Stimulated activated CD8-positive, alpha-beta memory T cell treated with anti-CD3 and anti-CD28 coated beads, Interleukin-12 subunit alpha, Interleukin-12 subunit beta, amount 100 ng/mL, for 4 hours (primary cell): ENCODE results near the gene SMG7.

Experiments used
- DNase-seq: peaks from one replicate; pipeline ENCODE4 v3.0.0-alpha.2; 2020; ENCODE audit warnings: low read depth

SMG7 gene

DNA sequence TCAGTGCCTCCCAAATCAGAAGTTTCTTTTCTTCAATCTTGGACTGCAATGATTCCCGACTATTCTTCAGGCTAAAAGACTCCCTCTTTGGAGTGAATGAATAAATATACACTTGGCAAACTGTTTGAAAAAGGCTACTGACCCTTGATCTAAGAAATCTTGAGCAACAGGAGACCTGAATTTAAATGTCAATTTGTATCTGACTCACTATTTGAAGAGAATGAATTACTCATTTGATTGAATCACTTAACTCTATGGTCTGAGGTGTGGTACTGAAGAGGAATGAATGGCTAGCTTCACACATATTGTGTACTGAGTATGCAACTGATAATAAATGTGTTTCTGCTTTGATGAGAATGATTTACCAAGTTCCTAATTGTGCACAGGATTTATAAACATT is 4.6 kb upstream of the SMG7 start:
- no peak for DNase-seq

DNA sequence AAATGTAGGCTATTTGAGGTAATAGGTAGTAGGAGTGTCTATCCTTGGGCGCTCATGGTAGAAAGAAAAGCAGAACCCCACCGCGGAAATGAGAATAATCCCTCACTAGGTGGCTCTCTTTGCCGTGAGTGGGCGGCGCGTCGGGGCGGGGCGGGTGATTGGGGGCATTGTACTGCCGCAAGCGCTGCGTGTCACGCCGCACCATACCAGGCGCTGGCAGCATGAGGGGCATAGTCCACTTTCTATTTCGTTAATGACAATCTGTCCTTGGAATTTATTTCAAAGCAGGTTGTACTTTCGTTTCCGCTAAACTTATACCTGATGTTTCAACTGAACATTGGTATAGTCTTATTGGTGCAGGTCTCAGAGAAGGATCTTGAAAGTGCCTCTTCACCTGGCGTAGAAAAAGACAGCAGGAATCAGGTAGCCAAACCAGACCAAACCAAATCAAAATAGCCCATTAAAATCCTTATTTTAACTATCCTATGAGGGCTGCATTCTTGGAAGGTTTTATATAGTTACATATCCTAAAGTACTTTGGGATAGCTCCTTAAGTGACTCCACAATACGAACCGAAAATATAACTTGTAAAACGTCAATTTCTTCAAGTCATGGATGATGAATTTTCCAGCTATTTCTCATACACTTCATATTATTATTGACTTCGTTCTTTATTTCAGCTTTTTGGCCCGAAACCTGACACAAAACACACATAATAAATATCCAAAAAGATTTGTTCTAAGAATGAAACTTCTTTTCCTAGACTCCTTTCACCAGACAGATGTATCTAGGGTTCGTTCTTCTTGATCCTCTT is 1.9 kb upstream of the SMG7 start:
- peak; percentile 87 for DNase-seq

DNA sequence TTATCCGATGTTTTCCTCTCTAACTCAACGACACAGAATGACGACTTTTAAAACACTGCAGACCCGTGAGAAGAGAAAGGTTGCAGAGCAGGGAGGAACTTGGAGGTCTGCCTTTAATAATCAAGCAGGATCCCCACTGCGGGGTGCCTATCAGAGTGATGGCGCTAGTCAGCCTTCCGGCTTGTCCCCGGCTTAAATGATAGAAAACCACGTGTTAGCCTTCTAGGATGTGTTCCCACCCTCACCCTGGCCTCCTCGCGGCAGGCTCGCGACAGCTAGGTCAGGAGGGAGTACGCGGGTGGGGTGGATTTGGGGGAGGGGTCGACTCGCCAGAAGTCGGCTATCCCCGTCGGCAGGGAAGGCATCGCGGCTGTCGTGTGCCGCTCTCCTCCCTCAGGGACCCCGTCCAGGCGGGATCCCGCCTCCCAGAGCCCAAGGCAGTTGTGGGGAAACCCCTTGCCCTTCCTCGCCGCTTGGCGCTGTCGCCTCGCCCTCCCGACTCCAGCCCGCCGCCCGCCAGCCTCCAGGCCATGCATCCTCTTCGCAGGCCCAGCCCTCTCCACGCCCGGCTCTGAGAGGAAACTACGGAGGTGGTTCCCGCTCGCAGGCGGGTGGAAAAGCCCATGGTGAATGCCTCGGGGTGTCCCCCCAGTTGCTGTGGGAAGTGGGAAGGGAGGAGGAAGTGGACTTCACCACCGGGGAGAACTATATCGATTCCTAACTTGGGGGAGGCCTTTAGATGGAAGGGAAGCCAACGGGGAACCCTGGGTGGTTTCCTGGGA is 1.1 kb upstream of the SMG7 start:
- peak; percentile 56 for DNase-seq

DNA sequence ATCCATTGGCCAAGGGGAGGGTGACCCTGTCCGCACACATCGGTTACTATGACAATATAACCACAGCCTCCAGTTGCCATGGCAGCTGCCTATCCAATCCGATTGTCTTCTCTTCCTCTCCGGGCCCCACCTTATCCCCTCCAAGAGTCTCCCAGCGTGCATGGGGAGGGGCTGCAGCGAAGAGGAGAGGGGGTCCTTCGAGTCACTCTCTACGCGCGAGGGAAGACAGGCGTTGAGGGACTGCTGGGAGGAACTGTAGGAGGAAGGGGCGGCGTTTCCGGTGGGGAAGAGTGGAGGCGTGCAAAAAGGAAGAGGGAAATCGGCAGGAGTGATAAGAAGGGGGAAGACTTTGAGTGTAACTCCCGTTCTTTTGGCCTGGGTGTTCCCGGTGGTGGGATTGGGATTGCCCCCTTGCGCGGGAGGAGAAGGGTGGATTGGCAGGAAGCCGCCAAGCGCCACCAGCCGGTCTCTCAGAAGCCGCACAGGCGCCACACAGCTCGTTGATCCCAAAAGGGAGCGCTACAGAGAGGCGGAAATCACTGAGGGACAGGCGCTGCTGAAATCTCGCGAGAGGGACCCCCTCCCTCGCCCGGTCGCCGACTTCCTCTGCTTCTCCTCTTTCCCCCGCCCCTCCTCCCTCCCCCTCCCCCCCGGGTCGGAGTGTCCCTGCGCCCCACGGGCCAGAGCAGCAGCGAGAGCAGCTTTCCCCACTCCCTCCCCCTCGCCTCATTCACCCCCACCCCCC is 384 bp upstream of the SMG7 start:
- peak; percentile 96 for DNase-seq

DNA sequence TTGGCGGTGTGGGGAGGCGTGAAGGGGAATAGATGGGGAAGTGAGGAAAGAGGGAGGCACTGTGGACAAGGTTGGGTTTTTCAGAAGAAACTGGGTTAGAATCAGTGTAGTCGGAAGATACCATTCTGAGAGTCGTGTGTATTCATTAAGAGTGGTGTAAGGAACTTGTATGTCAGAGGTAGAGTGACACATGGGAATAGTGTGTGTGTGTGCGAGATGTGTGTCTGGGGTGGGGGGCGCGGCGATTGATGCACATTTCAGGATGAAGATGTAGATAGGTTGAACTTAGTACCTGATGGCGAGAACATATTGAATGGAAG is 878 bp downstream of the SMG7 start:
- DNase-seq = no peak

DNA sequence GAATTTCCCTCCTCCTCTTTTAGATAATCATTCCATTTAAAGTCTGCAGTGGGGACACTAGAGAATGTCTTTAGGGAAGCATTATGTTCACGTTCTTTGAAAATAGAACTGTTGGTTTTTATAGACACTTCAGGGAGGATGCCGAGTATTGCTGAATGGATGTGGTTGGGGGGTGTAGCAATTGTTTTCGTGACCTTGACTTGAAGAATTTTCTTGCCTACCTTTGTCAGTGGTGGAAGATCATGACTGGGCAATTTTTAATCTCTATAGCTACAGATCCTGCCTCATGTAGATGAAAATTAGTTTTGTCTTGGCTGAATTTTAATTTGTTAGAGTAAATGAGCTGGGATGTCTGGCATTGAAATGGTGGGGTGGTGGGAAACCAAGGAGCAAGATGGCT is 3.8 kb downstream of the SMG7 start:
- no peak for DNase-seq

DNA sequence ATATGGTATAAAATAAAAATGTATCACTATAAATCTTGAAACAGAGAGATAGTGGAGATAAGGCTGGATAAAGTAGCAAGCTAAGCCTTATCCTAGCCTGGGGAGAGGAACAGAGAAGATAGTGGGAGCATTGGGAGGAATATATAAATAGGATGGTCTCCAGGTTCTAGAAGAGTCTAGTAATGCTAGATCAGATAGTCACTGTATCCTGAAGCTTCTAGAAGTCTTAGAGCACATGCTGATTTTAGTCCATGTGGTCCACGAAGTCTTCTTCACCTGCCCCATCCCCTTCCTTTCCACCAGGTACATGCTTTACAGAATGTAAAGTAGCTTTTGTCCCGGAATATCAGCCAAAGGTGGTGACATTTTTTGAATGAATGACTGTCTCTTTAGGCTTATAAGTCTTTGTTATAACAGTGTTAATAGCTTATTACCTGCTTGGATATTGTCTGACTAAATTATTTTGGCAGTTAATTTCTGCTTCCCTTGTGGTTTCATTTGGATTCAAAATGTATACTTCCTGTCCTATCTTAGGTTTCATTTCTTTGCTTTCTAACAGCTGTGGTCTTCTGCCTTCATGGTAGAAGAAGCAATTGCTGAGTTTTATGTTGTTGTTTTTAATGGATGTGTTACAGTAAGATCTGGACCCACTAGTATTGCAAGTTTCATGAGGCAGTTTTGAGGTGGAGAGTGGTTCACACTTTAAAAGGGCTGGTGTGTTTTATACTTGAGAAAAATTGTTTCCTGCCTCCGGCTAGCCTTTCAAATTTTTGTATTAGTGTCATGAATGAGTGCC is 5.9 kb downstream of the SMG7 start:
- no peak for DNase-seq

DNA sequence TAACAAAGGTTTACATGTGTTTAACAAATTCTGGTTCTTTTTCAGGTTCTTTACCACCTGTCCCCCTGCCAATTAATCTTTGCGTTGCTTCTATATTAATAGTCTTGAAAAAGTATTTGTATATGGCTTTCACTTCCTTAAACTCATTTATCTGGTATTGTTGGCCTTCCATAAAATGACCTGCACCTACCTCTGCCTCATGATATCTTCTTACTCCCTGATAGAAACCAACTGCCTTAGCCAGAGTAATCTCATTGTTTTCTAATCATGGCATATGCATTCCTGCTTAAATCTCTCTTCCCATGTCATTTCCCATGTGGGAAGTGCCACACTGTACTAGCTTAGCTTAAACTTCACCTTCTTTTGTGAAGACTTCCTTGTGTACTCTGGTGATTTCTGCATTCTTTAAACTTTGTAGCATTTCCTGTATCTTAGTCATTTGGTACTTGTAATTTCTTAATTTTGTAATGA is 8.7 kb downstream of the SMG7 start:
- no peak for DNase-seq

DNA sequence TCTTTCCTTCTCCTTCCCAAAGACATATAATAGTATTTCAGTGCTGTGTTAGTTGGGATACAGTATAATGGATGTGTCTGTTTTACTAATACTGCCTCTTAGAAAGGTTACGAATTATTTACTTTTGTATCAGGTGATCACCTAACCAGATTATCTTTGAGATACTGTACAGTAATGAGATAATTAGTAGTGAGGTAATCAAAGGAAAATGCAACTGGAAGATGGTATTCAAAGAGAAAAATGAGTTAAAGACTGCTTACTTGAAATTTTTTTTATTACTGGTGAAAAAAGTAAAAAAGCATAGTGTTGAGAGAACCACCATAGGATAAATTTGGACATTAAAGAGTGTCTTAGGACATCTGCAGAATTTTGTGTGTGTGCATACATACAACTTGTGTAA is 10.9 kb downstream of the SMG7 start:
- DNase-seq = no peak

DNA sequence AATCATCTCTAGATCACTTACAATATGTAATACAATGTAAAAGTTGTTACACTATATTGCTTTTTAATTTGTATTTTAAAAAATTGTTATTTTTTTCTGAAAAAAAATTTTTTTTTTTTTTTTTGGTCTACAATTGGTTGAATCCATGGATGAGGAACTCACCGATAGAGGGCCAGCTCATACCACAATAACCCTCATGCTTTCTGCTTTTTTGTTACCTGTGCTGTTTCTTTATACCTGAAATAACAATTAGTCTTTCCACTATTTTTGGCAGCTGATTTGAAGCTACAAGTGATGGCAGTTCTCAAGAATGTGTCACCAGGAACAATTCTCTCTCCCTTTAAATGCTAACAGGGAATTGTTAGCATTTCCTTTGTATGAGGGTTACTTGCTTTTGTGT is 12.0 kb downstream of the SMG7 start:
- DNase-seq = no peak

DNA sequence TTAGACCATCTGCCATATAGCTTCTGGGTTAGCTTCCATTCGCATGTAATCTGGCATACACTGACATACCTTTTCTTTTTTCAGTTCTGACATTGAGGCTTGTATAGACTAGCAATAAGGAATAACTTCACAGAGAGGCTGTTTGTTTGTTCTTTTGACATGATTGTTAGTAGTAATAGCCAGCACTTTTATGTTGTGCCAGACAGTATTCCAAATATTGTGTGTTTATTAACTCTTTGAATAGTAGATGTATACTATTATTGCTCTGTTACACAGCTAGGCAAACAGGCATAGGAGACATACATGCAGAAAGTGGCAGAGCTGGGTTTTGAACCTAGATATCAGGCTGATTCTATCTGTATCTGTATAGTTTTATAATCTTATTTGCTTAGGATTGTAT is 12.6 kb downstream of the SMG7 start:
- DNase-seq = no peak

DNA sequence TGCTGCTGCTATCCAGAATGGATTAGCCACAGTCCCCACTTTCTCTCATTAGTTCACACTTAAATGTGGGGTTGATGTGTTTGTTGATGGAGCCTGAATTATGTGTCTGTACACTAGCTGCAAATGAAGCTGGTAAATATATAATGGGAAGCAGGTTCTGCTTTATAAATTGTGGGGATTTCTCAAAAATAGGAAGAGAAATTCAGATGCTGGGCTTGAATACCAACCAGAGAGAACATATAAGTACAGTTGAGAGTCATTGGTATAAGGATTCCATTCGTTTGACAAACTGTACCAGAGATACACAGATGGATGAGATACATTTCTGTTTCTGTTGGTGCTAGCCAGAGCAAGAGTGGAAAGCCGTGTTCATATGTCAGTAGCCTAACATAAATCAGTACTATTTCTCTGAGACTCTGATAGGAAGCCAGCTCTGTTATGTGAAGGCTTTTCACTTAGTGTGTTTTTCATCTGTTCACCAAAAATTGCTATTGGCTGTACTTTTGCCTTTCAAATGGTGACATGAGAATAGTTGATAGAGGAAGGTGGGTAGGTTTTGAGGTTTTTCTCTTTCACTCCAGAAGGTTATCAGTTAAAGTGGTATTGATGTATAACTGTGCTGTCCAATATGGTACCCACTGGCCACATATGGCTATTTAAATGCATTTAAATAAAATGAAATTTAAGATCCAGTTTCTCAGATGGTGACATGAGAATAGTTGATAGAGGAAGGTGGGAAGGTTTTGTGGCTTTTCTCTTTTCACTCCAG is 15.6 kb downstream of the SMG7 start:
- DNase-seq = no peak

DNA sequence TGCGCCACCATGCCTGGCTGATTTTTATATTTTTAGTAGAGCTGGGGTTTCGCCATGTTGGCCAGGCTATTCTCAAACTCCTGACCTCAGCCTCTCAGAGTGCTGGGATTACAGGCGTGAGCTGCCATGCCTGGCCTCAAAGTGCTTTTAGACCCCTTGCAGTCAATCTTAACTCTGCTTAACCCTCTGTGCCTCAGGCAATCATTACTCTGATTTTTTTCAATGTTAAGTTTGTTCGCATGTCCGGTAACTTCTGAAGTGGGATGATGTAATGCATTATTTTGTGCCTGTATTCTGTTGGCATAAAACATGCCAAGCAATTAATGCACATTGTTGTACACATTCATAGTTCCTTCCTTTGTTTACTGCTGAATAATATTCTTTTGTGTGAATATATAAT is 18.6 kb downstream of the SMG7 start:
- no peak for DNase-seq

DNA sequence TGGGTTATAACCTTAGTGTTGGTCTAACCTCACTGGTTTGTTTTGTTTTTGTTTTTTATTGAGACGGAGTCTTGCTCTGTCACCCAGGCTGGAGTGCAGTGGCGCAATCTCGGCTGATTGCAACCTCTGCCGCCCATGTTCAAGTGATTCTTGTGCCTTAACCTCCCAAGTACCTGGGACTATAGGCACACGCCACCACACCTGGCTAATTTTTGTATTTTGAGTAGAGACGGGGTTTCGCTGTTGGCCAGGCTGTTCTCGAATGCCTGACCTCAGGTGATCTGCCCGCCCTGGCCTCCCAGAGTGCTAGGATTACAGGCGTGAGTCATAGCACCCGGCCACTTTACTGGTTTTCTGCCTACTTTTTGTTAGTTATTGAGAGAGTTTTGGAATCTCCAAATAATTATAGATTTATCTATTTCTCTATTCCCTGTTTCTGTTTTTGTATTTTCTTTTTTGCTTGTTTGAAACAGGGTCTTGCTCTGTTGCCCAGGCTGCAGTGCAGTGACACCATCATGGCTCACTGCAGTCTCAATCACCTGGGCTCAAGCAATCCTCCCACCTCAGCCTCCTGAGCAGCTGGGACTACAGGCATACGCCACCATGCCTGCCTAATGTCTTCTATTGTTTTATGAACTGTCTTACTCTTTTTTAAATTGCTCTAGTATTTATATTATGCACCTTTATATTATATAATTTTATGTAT is 21.4 kb downstream of the SMG7 start:
- no peak for DNase-seq

DNA sequence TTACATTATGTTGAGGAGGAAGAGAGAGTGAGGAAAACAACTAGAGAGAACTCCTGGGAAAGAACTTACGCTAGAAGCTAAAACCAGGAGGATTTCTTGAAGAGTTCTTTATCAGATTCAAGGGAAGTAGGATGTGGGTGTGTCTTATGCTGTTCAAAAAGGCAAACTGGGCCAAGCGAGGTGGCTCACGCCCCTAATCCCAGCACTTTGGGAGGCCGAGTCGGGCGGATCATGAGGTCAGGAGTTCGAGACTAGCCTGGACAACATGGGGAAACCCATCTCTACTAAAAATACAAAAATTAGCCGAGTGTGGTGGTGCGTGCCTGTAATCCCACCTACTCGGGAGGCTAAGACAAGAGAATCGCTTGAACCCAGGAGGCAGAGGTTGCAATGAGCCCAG is 23.1 kb downstream of the SMG7 start:
- no peak for DNase-seq

DNA sequence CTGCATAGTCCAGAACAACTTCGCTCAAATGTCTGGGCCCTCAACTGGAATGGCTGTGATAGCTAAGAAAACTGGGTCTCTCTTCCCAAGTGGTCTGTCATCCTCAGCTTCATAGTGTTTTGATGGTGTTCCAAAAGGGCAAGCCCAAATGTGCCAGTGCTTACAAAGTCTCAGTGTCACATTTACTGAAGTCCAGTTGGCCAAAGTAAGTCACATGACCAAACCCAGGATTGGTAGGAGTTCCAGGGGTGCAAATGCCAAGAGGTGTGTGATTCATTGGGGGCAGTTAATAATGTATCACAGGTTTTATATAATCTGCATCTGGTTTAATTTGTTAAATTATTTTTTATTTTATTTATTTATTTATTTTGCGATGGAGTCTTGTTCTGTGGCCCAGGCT is 24.9 kb downstream of the SMG7 start:
- no peak for DNase-seq

DNA sequence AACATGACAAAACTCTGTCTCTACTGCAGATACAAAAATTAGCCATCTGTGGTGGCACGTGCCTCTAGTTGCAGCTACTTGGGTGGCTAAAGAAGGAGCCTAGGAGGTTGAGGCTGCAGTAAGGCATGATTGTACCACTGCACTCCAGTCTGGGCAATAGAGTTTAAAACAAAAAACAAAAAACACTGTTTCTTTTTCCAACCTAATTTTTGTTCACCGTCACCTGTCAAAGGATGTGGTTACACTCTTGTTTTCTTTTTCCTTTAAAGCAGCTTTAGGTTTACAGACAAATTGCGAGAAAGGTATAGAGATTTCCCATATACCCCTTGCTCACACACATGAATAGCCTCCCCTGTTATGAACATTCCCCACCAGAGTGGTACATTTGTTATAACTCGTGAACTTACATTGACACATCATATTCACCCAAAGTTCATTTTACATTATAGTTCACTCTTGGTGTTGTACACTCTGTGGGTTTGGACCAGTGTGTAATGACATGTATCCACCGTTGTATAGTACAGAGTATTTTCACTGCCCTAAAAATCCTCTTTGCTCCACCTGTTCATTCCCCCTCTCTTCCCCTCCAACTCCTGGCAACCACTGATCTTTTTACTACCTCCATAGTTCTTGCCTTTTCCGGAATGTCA is 26.2 kb downstream of the SMG7 start:
- no peak for DNase-seq

DNA sequence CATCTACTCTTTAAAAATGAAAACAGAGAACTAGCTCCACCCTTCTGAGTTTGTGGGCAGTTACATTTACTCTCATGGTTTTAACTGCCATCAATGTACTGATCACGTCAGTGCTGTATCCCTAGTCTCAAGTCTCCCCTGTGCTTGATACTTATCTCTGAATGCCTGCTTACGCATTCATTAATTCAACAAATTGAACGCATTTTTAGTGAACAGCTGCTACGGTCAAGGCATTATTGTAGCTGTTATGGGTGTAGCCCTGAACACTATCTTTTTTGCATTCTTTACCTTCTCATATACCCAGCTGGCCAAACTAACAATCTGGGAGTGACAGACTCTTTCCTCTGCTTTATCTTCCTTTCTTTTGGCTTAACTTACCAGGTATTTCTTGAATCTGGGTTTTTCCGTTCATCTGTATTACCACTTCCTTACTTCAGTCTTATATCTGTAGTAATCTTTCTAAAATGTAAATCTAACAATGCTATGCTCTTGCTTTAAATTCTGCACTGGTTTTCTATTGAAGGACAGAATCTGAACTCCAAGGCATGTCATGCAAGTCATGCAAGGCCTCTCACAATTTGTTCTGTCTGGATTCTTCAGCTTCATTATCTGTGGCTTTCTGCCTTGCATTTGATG is 33.3 kb downstream of the SMG7 start:
- no peak for DNase-seq

DNA sequence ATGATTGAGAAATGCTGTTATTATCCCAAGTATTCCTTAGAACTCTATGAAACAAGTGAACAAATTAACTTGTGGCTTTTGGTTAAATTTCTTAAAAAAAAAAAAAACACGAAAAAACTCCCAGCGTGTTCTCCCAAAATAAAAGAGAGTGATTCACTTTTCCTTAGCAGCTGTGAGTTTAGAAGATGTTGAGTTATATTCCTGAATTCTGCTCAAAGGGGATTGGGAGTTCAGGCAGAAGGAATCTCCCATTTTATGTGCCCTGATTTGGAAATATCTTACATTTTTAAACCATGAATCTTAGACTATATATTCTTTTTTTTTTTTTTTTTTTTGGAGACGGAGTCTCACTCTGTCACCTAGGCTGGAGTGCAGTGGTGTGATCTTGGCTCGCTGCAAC is 34.3 kb downstream of the SMG7 start:
- no peak for DNase-seq

DNA sequence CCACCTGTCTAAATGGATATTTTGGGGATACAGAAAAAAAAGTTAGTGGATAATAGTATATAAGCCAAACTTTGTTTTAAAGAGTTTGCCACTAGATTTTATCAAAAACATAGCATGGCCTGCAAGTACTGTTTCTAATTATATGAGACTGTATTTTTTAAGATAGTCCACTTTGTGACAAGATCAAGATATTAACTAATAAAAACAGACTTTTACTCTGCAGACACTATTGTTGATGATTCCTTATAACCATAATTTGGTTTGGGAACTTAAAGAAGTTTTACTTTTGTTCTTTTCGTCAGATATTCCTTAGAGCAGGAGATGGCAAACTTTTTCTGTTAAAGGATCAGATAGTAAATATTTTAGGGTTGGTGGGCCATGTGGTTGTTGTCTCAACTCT is 36.4 kb downstream of the SMG7 start:
- no peak for DNase-seq
